LNCAP (cell line): ENCODE data around the gene NR1H2.

Source experiments
- CTCF ChIP-seq: fragments of 450-650 bp; IDR thresholded peaks from 2 replicates; pipeline ENCODE4 v1.5.1; 2017; ENCODE audit warnings: mild to moderate bottlenecking

NR1H2 gene

GRCh38 chr19:50384685-50385535 is 8.7 kb downstream of the NR1H2 start:
- TF ChIP-seq CTCF, result no peak

DNA sequence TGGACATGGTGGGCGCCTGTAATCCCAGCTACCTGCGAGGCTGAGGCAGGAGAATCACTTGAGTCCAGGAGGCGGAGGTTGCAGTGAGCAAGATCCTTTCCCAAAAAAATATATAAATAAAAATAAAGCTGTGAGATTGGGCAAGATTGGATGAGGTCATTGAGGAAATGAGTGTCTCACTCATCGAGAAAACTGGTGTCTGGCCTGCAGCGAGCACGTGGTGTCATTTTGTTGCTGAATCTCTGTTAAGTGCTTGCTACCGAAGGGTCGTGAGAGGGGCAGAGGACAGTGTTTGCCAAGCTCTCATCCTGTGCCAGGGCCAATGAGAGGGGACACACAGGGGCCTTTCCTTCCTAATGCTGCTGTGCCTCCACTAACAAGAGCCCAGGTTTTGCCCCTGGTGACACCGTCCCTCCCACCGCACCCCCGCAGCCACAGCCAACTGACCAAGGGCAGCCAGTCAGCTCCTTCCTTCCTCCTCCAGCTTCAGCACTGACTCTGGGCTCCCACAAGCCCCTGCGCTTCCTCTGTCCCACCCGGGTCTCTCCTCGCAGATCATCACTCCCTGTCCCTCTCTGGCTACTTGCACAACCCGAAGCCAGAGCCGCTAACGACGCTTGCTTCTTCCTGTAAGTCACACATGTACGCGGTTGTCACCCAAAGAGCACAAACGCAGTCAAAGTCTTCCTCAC is 11.1 kb downstream of the NR1H2 start:
- TF ChIP-seq CTCF, result no peak

- TF ChIP-seq CTCF, result no peak
Observed at GRCh38 chr19:50387868-50388245, 11.6 kb downstream of the NR1H2 start.

- no peak for TF ChIP-seq CTCF
Observed at GRCh38 chr19:50392759-50393158, 16.5 kb downstream of the NR1H2 start.

- TF ChIP-seq CTCF, result no peak
Observed at GRCh38 chr19:50393589-50393988, 17.3 kb downstream of the NR1H2 start.

DNA sequence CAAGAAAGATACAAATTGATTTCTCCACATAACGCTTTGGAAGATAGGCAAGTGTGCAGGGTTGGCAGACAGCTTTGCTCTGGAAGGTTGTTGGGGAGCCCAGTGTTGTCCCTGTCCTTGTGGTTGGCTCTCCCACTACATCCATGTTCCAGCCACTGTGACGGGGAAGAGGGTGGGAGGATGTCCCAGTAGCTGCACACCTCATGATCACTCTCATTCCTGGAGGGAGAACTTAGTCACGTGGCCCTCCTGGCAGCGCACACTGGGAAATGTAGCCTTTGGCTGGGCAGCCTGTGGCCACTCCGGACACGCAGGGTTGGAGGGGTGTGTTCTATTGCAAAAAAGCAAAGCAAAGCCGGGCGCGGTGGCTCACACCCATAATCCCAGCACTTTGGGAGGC is 17.8 kb downstream of the NR1H2 start:
- TF ChIP-seq CTCF, result no peak

GRCh38 chr19:50398675-50399367 is 22.6 kb downstream of the NR1H2 start:
- no peak for TF ChIP-seq CTCF
